Measurements from ENCODE around the gene PDZRN3.

The PDZRN3 gene

GRCh38 chr3:73442886-73443285 lies 181.9 kb downstream of the PDZRN3 start:
- Histone ChIP-seq H3K36me3 (ENCODE audit: low read depth) (no peaks in the 10 kb centered on the region), H3K4me3 (ENCODE audit: severe bottlenecking) (no peak overlapping the region), H3K27me3 (ENCODE audit: insufficient read depth, poor library complexity, severe bottlenecking) (peaks cover under 1% of the 10 kb centered on the region), H3K27ac (ENCODE audit: poor library complexity, severe bottlenecking) (no peak overlapping the region), H3K4me1 (ENCODE audit: insufficient read depth, poor library complexity, severe bottlenecking) (no peaks in the 10 kb centered on the region), H3K9me3 (ENCODE audit: severe bottlenecking) (no peaks in the 10 kb centered on the region)
- TF ChIP-seq CTCF (IDR thresholded peaks at IDR 0.05; ENCODE audit: poor library complexity, severe bottlenecking) = no peak
- no peak for DNase-seq (ENCODE audit: low spot score)
- no peak for ATAC-seq (ENCODE audit: low read depth)

- Histone ChIP-seq H3K36me3 (ENCODE audit: low read depth) (no peaks in the 10 kb centered on the region), H3K9me3 (ENCODE audit: severe bottlenecking) (no peaks in the 10 kb centered on the region)
These were observed 182.6 kb downstream of the PDZRN3 start for GRCh38 chr3:73442152-73442551.

GRCh38 chr3:73437828-73438227 lies 186.9 kb downstream of the PDZRN3 start:
- ATAC-seq (ENCODE audit: low read depth) (no peak), DNase-seq (ENCODE audit: low spot score) (no peak)
- Histone ChIP-seq H3K4me1 (ENCODE audit: insufficient read depth, poor library complexity, severe bottlenecking) (no peaks in the 10 kb centered on the region), H3K9me3 (ENCODE audit: severe bottlenecking) (no peaks in the 10 kb centered on the region), H3K4me3 (ENCODE audit: severe bottlenecking) (no peak overlapping the region), H3K27me3 (ENCODE audit: insufficient read depth, poor library complexity, severe bottlenecking) (no peaks in the 10 kb centered on the region), H3K27ac (ENCODE audit: poor library complexity, severe bottlenecking) (no peak overlapping the region), H3K36me3 (ENCODE audit: low read depth) (no peaks in the 10 kb centered on the region)
- TF ChIP-seq CTCF (IDR thresholded peaks at IDR 0.05; ENCODE audit: poor library complexity, severe bottlenecking) = no peak

More at GRCh38 chr3:73442152-73442551, 182.6 kb downstream of the PDZRN3 start:
- H3K27me3 ChIP-seq (ENCODE audit: insufficient read depth, poor library complexity, severe bottlenecking) = no peaks in the 10 kb centered on the region
- H3K27ac ChIP-seq (ENCODE audit: poor library complexity, severe bottlenecking) = no peak overlapping the region
- H3K4me3 ChIP-seq (ENCODE audit: severe bottlenecking) = no peak overlapping the region
- no peak for ATAC-seq (ENCODE audit: low read depth)
- no peaks in the 10 kb centered on the region for H3K4me1 ChIP-seq (ENCODE audit: insufficient read depth, poor library complexity, severe bottlenecking)
- DNase-seq (ENCODE audit: low spot score) = no peak
- TF ChIP-seq CTCF (IDR thresholded peaks at IDR 0.05; ENCODE audit: poor library complexity, severe bottlenecking) = no peak

GRCh38 chr3:73435055-73435454 lies 189.7 kb downstream of the PDZRN3 start:
- no peak for ATAC-seq (ENCODE audit: low read depth)
- Histone ChIP-seq H3K9me3 (ENCODE audit: severe bottlenecking) (no peaks in the 10 kb centered on the region), H3K27me3 (ENCODE audit: insufficient read depth, poor library complexity, severe bottlenecking) (no peaks in the 10 kb centered on the region), H3K4me1 (ENCODE audit: insufficient read depth, poor library complexity, severe bottlenecking) (no peaks in the 10 kb centered on the region), H3K4me3 (ENCODE audit: severe bottlenecking) (no peak overlapping the region), H3K27ac (ENCODE audit: poor library complexity, severe bottlenecking) (no peak overlapping the region), H3K36me3 (ENCODE audit: low read depth) (no peaks in the 10 kb centered on the region)
- no peak for DNase-seq (ENCODE audit: low spot score)
- TF ChIP-seq CTCF (IDR thresholded peaks at IDR 0.05; ENCODE audit: poor library complexity, severe bottlenecking) = no peak

- H3K27ac ChIP-seq (ENCODE audit: poor library complexity, severe bottlenecking) = no peak overlapping the region
- H3K4me3 ChIP-seq (ENCODE audit: severe bottlenecking) = no peak overlapping the region
- H3K9me3 ChIP-seq (ENCODE audit: severe bottlenecking) = no peaks in the 10 kb centered on the region
- H3K4me1 ChIP-seq (ENCODE audit: insufficient read depth, poor library complexity, severe bottlenecking) = no peaks in the 10 kb centered on the region
- no peak for TF ChIP-seq CTCF (IDR thresholded peaks at IDR 0.05; ENCODE audit: poor library complexity, severe bottlenecking)
- no peaks in the 10 kb centered on the region for H3K27me3 ChIP-seq (ENCODE audit: insufficient read depth, poor library complexity, severe bottlenecking)
- DNase-seq (ENCODE audit: low spot score) (no peak), ATAC-seq (ENCODE audit: low read depth) (no peak)
- no peaks in the 10 kb centered on the region for H3K36me3 ChIP-seq (ENCODE audit: low read depth)
These were observed 191.1 kb downstream of the PDZRN3 start for GRCh38 chr3:73433687-73434086.
